Choroid plexus epithelial cell (primary cell): ENCODE results near the gene HOXA2.

Experiments used
- DNase-seq: peaks from one replicate; pipeline ENCODE4 v3.0.0-alpha.2; 2010; ENCODE audit warnings: low read depth
- H3K4me3 ChIP-seq: 2 replicates; pipeline ENCODE4 v1.5.1; 2011; ENCODE audit warnings: low read depth, mild to moderate bottlenecking, control low read depth, low read length, moderate library complexity
- CTCF ChIP-seq: conservative IDR thresholded peaks from 2 replicates; pipeline ENCODE4 v1.5.1; 2011; ENCODE audit warnings: low read depth, mild to moderate bottlenecking, control low read depth, inconsistent platforms, low read length, moderate library complexity

HOXA2 gene

GRCh38 chr7:27148031-27148755 lies 45.7 kb upstream of the HOXA2 start:
- no peak for TF ChIP-seq CTCF
- no peak for DNase-seq
- no peak overlapping the region for H3K4me3 ChIP-seq

- no peak for TF ChIP-seq CTCF
- no peak for DNase-seq
- H3K4me3 ChIP-seq, result no peak within 1 kb of the TSS
Observed at GRCh38 chr7:27147199-27148030, 44.9 kb upstream of the HOXA2 start, which contains the start of gene HOXA6. Gene HOXA6 (minus strand): TSS chr7:27147774. CDS start chr7:27147749, 25 bp downstream.

- no peak overlapping the region for H3K4me3 ChIP-seq
- no peak for TF ChIP-seq CTCF
- no peak for DNase-seq
Observed at GRCh38 chr7:27146491-27147198, 44.2 kb upstream of the HOXA2 start.

- no peak overlapping the region for H3K4me3 ChIP-seq
Observed at GRCh38 chr7:27145914-27146412, 43.5 kb upstream of the HOXA2 start.

GRCh38 chr7:27145165-27145913 lies 42.9 kb upstream of the HOXA2 start:
- TF ChIP-seq CTCF, result no peak
- H3K4me3 ChIP-seq, result no peak overlapping the region
- no peak for DNase-seq

More at GRCh38 chr7:27145914-27146412, 43.5 kb upstream of the HOXA2 start:
- TF ChIP-seq CTCF, result no peak
- no peak for DNase-seq

GRCh38 chr7:27144781-27145164 lies 42.3 kb upstream of the HOXA2 start:
- DNase-seq, result no peak
- no peak overlapping the region for H3K4me3 ChIP-seq
- TF ChIP-seq CTCF, result no peak
